Astrocyte (in vitro differentiated cells and primary cell): ENCODE measurements around the gene CCDC187. TPM values are rescaled to one million over a fixed set of nuclear protein-coding genes. Genes with fewer than 3 reads are reported as not detected.

Experiments used
- DNase-seq: peaks from one replicate; pipeline ENCODE4 v3.0.0-alpha.2; 2010; ENCODE audit warnings: low read depth
- FAIRE-seq: peaks from 2 replicates; lab custom pipeline; 2011; peaks lifted over from hg19 to GRCh38; lab: Jason Lieb, UNC
- H2AFZ ChIP-seq: 2 replicates; pipeline ENCODE4 v1.6.0; 2012; ENCODE audit warnings: low read depth, low read length, inconsistent platforms
- H3K27ac ChIP-seq: 2 replicates; pipeline ENCODE4 v1.5.1; 2011; ENCODE audit warnings: low read depth, low read length, inconsistent platforms
- H3K27me3 ChIP-seq: 2 replicates; pipeline ENCODE4 v1.6.0; 2011; ENCODE audit warnings: low read length, inconsistent platforms; ENCODE audit not compliant: insufficient read depth
- H3K36me3 ChIP-seq: 2 replicates; pipeline ENCODE4 v1.5.1; 2011; ENCODE audit warnings: low read length, inconsistent platforms; ENCODE audit not compliant: insufficient read depth
- H3K4me1 ChIP-seq: 2 replicates; pipeline ENCODE4 v1.5.1; 2011; ENCODE audit warnings: low read length, inconsistent platforms; ENCODE audit not compliant: insufficient read depth
- H3K4me2 ChIP-seq: 2 replicates; pipeline ENCODE4 v1.6.0; 2012; ENCODE audit warnings: low read length, inconsistent platforms
- H3K4me3 ChIP-seq: 2 replicates; pipeline ENCODE4 v1.5.1; 2011; ENCODE audit warnings: low read depth, mild to moderate bottlenecking, low read length, inconsistent platforms; ENCODE audit not compliant: insufficient read depth
- H3K79me2 ChIP-seq: 2 replicates; pipeline ENCODE4 v1.6.0; 2012; ENCODE audit warnings: mild to moderate bottlenecking, low read length, inconsistent platforms; ENCODE audit not compliant: insufficient read depth
- H3K9ac ChIP-seq: 2 replicates; pipeline ENCODE4 v1.6.0; 2012; ENCODE audit warnings: mild to moderate bottlenecking, low read length, inconsistent platforms
- H3K9me3 ChIP-seq: 2 replicates; pipeline ENCODE4 v1.5.1; 2012; ENCODE audit warnings: low read depth, mild to moderate bottlenecking, low read length, inconsistent platforms; ENCODE audit not compliant: insufficient read depth
- H4K20me1 ChIP-seq: 2 replicates; pipeline ENCODE4 v1.6.0; 2012; ENCODE audit warnings: low read length, inconsistent platforms; ENCODE audit not compliant: insufficient read depth
- H3K27ac Mint-ChIP-seq: one replicate; pipeline ENCODE4 v1.8.0; 2021; ENCODE audit warnings: mild to moderate bottlenecking, mixed read lengths; ENCODE audit not compliant: unreplicated experiment
- H3K27me3 Mint-ChIP-seq: one replicate; pipeline ENCODE4 v1.8.0; 2021; ENCODE audit warnings: low read depth, mixed read lengths; ENCODE audit not compliant: unreplicated experiment
- H3K36me3 Mint-ChIP-seq: one replicate; pipeline ENCODE4 v1.8.0; 2021; ENCODE audit warnings: low read depth, mixed read lengths; ENCODE audit not compliant: unreplicated experiment
- H3K4me1 Mint-ChIP-seq: one replicate; pipeline ENCODE4 v1.8.0; 2021; ENCODE audit warnings: low read depth, mixed read lengths; ENCODE audit not compliant: unreplicated experiment
- H3K4me3 Mint-ChIP-seq: one replicate; pipeline ENCODE4 v1.8.0; 2021; ENCODE audit warnings: mild to moderate bottlenecking, moderate library complexity, mixed read lengths; ENCODE audit not compliant: unreplicated experiment
- H3K9me3 Mint-ChIP-seq: one replicate; pipeline ENCODE4 v1.8.0; 2021; ENCODE audit warnings: mild to moderate bottlenecking, mixed read lengths; ENCODE audit not compliant: unreplicated experiment
- EZH2 ChIP-seq: IDR thresholded peaks from 2 replicates; pipeline ENCODE4 v1.6.1; 2012; ENCODE audit warnings: mild to moderate bottlenecking, low read length, inconsistent platforms; ENCODE audit not compliant: insufficient read depth
- total RNA-seq: library from RNA; stranded (reverse); gene quantifications from 2 replicates; pipeline ENCODE4 v1.2.1, GENCODE V29; 2021
- TF ChIP-seq, protein P1 (sequence below): IDR thresholded peaks from 2 replicates; pipeline ENCODE4 v1.5.1; 2011; ENCODE audit warnings: low read depth, mild to moderate bottlenecking, inconsistent platforms, low read length, moderate library complexity; ENCODE audit not compliant: insufficient read depth

Gene CCDC187
- total RNA-seq, 1 donor from 2014 or later: 0.09 TPM

DNA sequence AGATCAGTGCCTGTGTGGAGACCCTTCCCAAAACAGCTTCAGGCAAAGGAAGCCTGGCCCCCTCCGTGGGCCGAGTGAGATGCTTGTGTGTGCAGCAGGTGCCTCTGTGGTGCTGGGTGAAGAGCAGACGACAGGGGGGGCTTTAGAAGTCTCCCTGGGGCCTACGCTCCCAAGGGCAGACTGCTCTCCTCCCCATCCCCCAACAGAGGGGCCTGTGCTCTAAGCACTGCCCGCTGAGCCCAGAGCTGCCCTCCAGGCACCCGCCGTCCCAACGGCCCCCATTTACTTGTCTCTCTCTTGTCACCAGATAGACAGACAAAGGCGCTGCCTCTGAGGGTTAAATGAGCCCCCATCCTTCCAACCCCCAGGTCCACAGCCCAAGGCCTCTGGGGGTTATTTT is 96.3 kb downstream of the CCDC187 start:
- H3K4me1 Mint-ChIP-seq: peaks cover 4% of the 10 kb centered on the region
- no peak overlapping the region for H3K27ac ChIP-seq
- no peaks in the 10 kb centered on the region for H3K9me3 ChIP-seq
- no peak overlapping the region for H3K4me2 ChIP-seq
- FAIRE-seq (no peak), DNase-seq (no peak)
- peaks cover 37% of the 10 kb centered on the region for H4K20me1 ChIP-seq
- no peaks in the 10 kb centered on the region for H3K9me3 Mint-ChIP-seq
- no peak overlapping the region for H3K9ac ChIP-seq
- peaks cover 24% of the 10 kb centered on the region for H3K27me3 Mint-ChIP-seq
- H3K79me2 ChIP-seq: no peaks in the 10 kb centered on the region
- H3K36me3 Mint-ChIP-seq: peaks cover 6% of the 10 kb centered on the region
- H3K4me1 ChIP-seq: no peaks in the 10 kb centered on the region
- H3K36me3 ChIP-seq: no peaks in the 10 kb centered on the region
- H3K4me3 Mint-ChIP-seq: no peak overlapping the region
- H3K4me3 ChIP-seq: no peak overlapping the region
- H3K27ac Mint-ChIP-seq: no peak overlapping the region
- TF ChIP-seq EZH2: no peak
- TF ChIP-seq, protein P1, sequence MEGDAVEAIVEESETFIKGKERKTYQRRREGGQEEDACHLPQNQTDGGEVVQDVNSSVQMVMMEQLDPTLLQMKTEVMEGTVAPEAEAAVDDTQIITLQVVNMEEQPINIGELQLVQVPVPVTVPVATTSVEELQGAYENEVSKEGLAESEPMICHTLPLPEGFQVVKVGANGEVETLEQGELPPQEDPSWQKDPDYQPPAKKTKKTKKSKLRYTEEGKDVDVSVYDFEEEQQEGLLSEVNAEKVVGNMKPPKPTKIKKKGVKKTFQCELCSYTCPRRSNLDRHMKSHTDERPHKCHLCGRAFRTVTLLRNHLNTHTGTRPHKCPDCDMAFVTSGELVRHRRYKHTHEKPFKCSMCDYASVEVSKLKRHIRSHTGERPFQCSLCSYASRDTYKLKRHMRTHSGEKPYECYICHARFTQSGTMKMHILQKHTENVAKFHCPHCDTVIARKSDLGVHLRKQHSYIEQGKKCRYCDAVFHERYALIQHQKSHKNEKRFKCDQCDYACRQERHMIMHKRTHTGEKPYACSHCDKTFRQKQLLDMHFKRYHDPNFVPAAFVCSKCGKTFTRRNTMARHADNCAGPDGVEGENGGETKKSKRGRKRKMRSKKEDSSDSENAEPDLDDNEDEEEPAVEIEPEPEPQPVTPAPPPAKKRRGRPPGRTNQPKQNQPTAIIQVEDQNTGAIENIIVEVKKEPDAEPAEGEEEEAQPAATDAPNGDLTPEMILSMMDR: no peak
- H2AFZ ChIP-seq: no peak overlapping the region
- H3K27me3 ChIP-seq: peaks cover 21% of the 10 kb centered on the region

DNA sequence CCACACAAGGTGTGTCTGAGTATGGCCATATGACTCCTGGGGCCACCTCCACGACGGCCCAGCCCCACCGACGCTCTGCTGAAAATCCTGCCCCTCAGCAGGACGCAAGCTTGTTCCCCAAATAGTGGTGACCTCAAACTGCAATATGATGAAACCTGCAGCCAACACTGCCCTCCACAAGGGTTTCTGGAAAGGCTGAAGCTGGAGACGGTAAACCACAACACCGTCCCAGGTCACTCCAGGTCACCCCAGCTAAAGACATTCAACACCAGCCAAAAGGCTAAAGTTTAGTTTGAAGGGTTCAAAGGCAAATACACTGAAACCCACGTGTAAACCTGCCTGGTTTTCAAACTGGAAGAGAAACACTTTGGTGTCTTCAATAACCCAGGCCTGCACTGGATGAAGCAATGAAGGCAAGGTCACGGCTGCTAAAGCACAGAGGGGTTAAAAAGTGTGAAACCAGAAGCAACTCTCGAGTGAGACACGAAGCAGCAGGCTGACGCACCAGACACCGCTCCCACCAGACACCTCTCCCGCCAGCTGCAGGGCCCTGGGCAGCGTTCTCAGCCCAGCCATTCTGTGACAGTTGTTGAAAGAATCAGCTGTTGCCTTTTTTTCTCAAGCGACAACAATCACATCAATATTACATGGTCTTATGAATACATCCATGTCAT is 97.2 kb downstream of the CCDC187 start:
- TF ChIP-seq, protein P1: no peak
- Histone ChIP-seq H2AFZ (no peak overlapping the region), H3K27ac (no peak overlapping the region), H3K27me3 (peaks cover 27% of the 10 kb centered on the region), H4K20me1 (peaks cover 37% of the 10 kb centered on the region), H3K9ac (no peak overlapping the region), H3K36me3 (no peaks in the 10 kb centered on the region), H3K4me3 (no peak overlapping the region), H3K4me1 (no peaks in the 10 kb centered on the region), H3K9me3 (no peaks in the 10 kb centered on the region), H3K4me2 (no peak overlapping the region), H3K79me2 (no peaks in the 10 kb centered on the region)
- Mint-ChIP-seq H3K36me3 (peaks cover 5% of the 10 kb centered on the region), H3K27ac (peak overlapping the region; percentile 8), H3K9me3 (no peaks in the 10 kb centered on the region), H3K4me1 (peaks cover 4% of the 10 kb centered on the region), H3K4me3 (no peak overlapping the region), H3K27me3 (peaks cover 24% of the 10 kb centered on the region)
- no peak for FAIRE-seq
- DNase-seq: no peak

DNA sequence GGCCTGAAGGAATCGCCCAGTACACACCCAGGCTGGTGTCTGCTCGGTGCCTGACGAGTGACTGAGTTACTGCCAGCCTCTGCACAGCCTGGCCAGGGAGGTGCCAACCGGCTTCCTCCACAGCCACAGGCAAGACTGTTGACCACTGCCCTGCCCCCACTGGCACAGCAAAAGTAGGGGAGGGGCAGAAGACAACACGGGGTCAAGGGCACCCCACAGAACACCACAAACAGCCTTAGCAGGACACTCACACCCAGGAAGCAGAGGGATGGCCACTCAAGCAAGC is 98.2 kb downstream of the CCDC187 start:
- Histone ChIP-seq H3K36me3 (no peaks in the 10 kb centered on the region), H3K27ac (no peak overlapping the region), H2AFZ (no peak overlapping the region), H3K4me1 (no peaks in the 10 kb centered on the region), H3K4me2 (no peak overlapping the region), H3K9ac (no peak overlapping the region), H3K9me3 (no peaks in the 10 kb centered on the region), H3K79me2 (no peaks in the 10 kb centered on the region), H3K27me3 (peaks cover 38% of the 10 kb centered on the region), H4K20me1 (peaks cover 44% of the 10 kb centered on the region), H3K4me3 (no peak overlapping the region)
- no peak for FAIRE-seq
- Mint-ChIP-seq H3K27ac (no peak overlapping the region), H3K4me3 (no peak overlapping the region), H3K4me1 (peaks cover 4% of the 10 kb centered on the region), H3K36me3 (peaks cover 5% of the 10 kb centered on the region), H3K27me3 (peaks cover 31% of the 10 kb centered on the region), H3K9me3 (no peaks in the 10 kb centered on the region)
- no peak for TF ChIP-seq EZH2
- TF ChIP-seq, protein P1: no peak
- no peak for DNase-seq
